GM19324 (cell line): Measurements from ENCODE around the gene CEBPZ.
"Not testable (repeated sequence)": the region's sequence is repeated elsewhere in the genome, so short reads cannot be mapped to it uniquely, and the experiment has no call there.

ENCODE experiments used
- ATAC-seq: cut with Tn5 transposase; IDR thresholded peaks from one replicate; pipeline ENCODE4 v1.9.1; 2021; ENCODE audit warnings: mild to moderate bottlenecking, moderate library complexity; ENCODE audit not compliant: unreplicated experiment, low FRiP score

CEBPZ gene

DNA sequence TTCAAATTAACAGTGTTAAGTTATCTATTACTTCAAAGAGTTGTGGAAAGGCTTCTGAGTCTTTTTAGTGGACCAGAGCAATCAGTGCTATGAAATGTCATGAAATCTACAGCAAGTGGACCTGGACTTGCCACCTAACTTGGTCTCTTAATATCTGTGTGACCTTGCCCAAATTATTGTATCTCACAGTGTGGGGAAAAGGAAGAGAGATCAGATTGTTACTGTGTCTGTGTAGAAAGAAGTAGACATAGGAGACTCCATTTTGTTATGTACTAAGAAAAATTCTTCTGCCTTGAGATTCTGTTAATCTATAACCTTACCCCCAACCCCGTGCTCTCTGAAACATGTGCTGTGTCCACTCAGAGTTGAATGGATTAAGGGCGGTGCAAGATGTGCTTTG, 6.3 kb downstream of the CEBPZ start:
- not testable (repeated sequence) for ATAC-seq

DNA sequence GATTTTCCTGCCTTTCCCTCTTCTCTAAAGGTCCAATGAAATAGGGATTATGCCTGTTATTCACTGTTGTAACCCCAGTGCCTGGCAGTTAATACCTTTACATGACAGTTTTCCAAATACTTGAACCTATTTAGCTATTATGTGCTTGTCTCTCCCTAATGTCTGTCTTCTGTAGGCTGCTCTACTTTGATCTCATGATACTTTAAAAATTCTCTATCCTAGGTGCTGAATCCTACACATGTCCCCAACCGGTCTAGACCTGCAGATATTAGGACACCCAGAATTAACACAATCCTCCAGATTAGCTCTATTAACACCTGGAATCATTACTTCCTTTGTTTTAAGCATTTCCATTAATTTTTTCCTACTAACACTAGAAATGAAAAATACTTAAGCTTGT, 7.3 kb downstream of the CEBPZ start:
- no peak for ATAC-seq

- no peak for ATAC-seq
Measured at GRCh38 chr2:37223131-37223530, 8.3 kb downstream of the CEBPZ start.

- no peak for ATAC-seq
Measured at GRCh38 chr2:37219046-37219445, 12.3 kb downstream of the CEBPZ start.

GRCh38 chr2:37215250-37215649, 16.1 kb downstream of the CEBPZ start:
- no peak for ATAC-seq

DNA sequence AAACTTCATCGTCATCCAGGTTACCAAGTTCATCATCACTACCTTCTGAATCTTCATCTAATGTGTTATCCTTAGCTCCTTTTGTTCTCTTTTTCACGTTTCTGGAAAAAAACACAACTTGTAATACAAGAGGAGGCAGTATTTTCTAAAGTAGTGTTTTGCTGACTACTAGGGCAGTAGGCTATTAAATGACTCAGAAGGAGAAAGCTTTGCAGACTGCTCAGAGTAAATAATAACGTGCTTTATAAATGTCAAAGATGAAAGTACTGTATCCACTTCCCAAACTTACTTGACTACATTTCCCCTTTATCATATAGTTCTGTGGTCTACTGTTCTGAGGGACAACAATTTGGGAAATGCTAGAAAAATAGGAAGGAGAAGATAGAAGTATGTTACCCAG, 19.5 kb downstream of the CEBPZ start:
- ATAC-seq = no peak

- ATAC-seq = no peak
Measured at GRCh38 chr2:37211212-37211611, 20.2 kb downstream of the CEBPZ start.

- not testable (repeated sequence) for ATAC-seq
Measured at GRCh38 chr2:37206760-37207159, 24.6 kb downstream of the CEBPZ start.

DNA sequence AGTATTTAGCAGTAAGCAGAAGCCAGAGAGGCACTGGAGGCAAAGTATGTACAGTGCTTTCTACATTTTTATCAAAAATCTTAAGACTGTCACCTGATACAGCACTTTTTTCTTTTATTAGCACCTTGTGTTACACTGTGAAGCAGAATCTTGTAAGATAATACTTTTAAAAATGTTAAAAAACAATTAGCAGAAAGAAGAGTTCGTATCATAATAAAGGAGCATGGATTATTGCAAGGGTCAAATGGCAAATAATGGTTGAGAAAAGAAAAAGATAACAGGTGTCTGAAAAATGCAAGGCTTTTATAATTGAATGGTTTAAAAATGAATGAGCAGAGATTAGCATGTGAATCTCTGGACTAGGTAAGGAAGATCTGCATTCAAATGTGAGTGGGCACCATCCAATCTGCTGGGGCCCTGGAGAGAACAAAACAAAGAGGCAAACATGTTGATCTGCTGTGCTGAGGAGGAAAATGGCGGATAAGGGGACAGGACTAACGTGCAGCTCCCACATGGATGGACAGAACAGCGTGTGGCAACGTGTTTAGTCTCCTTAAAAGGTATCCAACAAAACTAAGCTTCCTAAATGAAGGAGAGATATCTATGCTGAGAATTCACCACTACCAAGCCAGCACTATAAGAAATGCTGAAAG, 25.6 kb downstream of the CEBPZ start:
- no peak for ATAC-seq

DNA sequence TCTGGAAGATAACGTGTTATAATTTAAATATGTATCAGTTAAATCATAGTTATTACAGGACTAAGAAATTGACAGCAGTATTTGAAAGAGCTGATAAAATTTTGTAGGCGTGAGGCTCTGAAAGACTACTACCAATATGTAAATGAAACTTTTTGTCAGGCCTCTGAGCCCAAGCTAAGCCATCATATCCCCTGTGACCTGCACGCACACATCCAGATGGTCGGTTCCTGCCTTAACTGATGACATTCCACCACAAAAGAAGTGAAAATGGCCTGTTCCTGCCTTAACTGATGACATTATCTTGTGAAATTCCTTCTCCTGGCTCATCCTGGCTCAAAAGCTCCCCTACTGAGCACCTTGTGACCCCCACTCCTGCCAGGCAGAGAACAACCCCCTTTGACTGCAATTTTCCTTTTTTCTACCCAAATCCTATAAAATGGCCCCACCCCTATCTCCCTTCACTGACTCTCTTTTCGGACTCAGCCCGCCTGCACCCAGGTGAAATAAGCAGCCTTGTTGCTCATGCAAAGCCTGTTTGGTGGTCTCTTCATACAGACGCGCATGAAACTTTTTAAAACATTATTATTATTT, 26.2 kb downstream of the CEBPZ start:
- ATAC-seq = not testable (repeated sequence)

GRCh38 chr2:37203708-37204107, 27.7 kb downstream of the CEBPZ start:
- no peak for ATAC-seq

- no peak for ATAC-seq
Measured at GRCh38 chr2:37201766-37202165, 29.6 kb downstream of the CEBPZ start.

GRCh38 chr2:37201208-37201607, 30.2 kb downstream of the CEBPZ start:
- no peak for ATAC-seq

- ATAC-seq = no peak
Measured at GRCh38 chr2:37198681-37199065, 32.7 kb downstream of the CEBPZ start.

- peak; percentile 83 for ATAC-seq
Measured at GRCh38 chr2:37196320-37197195, 34.8 kb downstream of the CEBPZ start, which contains the start of gene CEBPZOS. Gene CEBPZOS (plus strand): TSS chr2:37196496. CDS start chr2:37199705, 3,209 bp downstream.

DNA sequence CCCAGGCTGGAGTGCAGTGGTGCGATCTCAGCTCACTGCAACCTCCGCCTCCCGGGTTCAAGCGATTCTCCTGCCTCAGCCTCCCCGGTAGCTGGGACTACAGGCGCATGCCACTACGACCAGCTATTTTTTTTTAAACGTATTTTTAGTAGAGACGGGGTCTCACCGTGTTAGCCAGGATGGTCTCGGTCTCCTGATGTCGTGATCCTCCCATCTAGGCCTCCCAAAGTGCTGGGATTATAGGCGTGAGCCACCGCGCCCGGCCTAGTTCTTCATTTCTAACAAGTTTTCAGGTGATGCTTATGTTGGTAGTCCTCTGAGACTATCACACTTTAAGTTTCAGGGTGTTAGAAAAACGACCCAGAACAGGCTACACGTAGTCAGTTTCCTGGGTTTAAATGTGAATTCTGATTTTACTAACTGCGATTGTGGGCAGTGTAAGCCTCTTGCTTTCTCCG, 35.5 kb downstream of the CEBPZ start:
- not testable (repeated sequence) for ATAC-seq

DNA sequence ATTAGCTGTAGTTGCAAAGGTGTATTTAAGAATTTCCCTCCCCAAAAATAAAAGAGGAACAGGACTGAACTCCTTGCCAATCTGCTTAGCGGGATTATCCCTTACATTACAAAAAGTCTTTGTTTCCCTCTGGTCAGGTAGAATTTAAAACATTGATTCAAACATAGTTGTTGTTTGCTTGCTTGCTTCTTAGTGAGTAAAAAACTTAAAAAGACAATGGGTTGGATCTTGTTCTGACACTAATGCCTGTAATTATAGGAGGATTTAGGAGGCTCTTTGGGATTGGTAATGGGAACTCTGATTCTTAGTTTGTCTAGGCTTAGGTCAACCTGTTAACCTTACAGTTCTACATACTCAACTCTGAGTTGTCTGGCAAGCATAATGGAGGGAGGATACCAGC, 38.8 kb downstream of the CEBPZ start:
- no peak for ATAC-seq

- no peak for ATAC-seq
Measured at GRCh38 chr2:37191747-37192146, 39.6 kb downstream of the CEBPZ start.

DNA sequence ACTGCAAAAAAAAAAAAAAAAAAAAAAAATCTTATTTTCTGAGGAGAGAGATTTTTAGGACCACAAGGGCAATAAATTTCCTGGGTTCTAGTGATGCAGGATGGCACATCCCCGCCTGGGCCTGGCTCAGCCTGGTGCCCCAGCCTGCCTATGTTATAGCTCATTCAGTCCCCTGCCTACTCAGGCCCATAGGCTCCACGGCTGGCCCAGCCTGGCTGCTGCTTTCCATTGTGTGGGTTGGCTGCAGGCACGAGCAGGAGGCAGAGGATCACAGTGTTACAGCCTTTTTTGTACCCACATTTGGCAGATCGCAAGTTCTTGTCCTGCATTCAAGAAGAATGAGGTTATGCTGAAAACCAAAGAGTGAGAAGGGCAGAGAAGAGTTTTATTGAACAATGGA, 40.1 kb downstream of the CEBPZ start:
- no peak for ATAC-seq

DNA sequence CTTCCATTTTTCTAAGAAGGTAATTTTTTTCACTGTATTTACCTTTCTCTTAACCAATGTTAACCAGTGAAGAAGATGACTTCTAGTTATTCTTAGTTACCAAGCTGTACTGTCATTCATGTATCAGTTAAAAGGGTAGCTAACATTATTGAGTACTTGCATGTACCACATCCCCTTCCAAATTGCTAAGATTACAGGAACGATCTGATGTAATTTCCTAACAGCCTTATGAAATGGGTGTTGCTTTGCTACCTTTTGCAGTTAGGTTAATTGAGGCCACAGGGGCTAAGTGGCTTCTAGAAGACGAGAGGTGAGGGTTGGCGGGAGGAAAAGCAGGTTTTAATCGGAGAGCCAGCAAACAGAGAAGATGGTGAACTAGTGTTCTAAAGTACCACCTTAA, 41.1 kb downstream of the CEBPZ start:
- ATAC-seq = no peak

DNA sequence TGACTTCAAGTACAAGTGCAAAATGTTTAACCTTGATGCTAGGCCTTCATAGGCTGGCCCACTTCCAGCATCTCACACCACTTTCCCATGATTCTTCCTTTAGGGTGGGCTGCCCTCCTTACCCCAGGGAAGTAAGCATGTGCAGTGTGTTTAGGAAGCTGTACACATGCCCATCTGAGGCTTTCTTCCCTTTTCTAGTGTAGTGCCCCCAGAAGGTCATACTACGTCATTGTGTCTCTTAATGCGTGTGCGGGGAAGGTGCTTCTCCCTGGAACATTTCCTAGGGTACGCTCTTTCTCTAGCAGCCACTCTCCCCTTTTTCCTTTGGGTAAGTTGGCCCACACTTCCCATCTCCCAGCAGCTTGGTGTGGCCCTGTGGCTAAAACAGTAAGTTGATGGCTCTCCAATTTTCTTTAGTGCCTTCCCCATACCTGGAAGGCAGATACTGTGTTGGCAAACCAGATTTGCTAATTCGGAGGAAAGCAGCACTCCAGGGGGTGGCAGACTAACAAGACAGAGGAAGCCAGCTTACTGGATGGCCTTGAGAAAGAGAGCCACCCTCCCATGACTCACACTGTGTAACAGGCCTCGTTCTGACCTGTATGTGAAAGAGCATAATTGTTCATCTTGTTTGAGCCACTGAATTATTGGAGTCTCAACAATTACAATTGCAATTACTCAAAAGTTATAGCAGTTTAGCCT, 41.8 kb downstream of the CEBPZ start:
- no peak for ATAC-seq
